Epithelial cell of proximal tubule (primary cell): ENCODE measurements around the gene GP1BA. TPM values are rescaled to one million over a fixed set of nuclear protein-coding genes. Genes with fewer than 3 reads are reported as not detected.

Experiments
- DNase-seq: peaks from one replicate; pipeline ENCODE4 v3.0.0-alpha.2; 2011; ENCODE audit warnings: low read depth
- H3K4me3 ChIP-seq: 2 replicates; pipeline ENCODE4 v1.5.1; 2011; ENCODE audit warnings: low read depth, mild to moderate bottlenecking, low read length
- CTCF ChIP-seq: conservative IDR thresholded peaks from 2 replicates; pipeline ENCODE4 v1.5.1; 2012; ENCODE audit warnings: low read depth, mild to moderate bottlenecking, low read length
- total RNA-seq: library from RNA; depleted of rRNA; stranded (reverse); fragments of >200 nt; gene quantifications from 2 replicates; pipeline ENCODE4 v1.2.3, GENCODE V29; 2015

Gene GP1BA
- total RNA-seq = not detected in 2 replicates

- no peak within 1 kb of the TSS for H3K4me3 ChIP-seq
- no peak for DNase-seq
- TF ChIP-seq CTCF = no peak
Measured at GRCh38 chr17:4931963-4932362, at the start of gene GP1BA. TSS of gene GP1BA (plus strand) at chr17:4932277. CDS start at chr17:4932605, 328 bp downstream.

DNA sequence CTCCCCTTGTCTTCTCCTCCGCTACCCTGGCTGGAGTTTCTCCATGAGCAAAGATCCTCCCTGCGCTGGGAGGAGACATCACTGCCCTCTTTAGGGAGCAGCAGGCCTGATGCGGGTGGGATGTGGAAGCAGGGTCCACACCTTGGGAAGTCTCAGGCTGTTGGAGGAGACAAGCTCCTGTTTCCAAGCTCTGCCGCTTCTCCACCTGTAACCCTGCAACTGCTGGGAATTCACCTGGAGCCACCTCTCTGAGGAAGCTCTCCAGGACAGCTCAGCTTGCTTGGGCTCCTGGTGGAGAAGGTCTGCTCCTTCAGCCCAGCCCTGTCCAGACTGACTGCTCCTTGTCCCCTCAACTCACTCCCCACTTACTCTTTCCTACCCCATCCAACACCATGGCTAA, 47.6 kb upstream of the GP1BA start:
- DNase-seq = no peak
- TF ChIP-seq CTCF = no peak
- no peak overlapping the region for H3K4me3 ChIP-seq

- TF ChIP-seq CTCF = no peak
- no peak for DNase-seq
- no peak overlapping the region for H3K4me3 ChIP-seq
Measured at GRCh38 chr17:4886830-4887229, 45.2 kb upstream of the GP1BA start.

- TF ChIP-seq CTCF = no peak
- no peak overlapping the region for H3K4me3 ChIP-seq
- DNase-seq = no peak
Measured at GRCh38 chr17:4887581-4887980, 44.5 kb upstream of the GP1BA start.

DNA sequence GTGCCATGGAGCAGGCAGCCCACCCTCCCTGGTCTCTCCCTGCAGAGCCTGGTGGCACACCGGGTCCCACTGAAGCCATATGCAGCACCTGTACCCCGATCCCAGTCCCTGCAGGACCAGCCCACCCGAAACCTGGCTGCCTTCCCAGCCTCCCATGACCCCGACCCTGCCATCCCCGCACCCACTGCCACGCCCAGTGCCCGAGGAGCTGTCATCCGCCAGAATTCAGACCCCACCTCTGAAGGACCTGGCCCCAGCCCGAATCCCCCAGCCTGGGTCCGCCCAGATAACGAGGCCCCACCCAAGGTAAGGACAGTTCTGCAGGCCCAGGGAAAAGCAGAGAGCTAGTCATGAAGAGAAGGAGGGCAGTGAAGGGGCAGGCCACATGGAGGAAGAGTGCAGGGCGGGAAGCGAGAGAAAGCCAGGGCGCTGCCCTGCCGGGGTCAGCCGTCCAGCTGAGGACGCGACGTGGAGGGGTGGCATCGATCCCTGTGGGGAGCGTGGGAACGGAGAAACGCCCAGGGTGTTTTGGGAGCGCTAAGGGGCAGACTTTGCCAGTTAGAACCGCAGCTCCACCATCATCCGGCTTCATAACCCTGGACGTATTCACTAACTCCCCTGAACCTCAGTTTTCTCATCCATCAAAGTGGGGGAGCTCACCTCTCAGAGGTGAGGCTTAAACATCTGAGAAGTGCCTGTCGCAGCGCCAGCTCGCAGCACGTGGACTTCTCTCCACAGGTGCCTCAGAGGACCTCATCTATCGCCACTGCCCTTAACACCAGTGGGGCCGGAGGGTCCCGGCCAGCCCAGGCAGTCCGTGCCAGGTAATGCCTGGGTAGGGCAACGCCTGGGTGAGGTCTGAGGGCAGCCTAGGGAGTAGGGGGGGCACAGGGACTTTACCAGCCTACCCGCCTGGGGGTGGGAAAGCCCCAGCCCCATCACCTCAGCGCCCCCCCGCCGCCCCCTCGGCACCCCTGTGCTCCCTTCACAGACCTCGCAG, 40.4 kb upstream of the GP1BA start:
- TF ChIP-seq CTCF = no peak

DNA sequence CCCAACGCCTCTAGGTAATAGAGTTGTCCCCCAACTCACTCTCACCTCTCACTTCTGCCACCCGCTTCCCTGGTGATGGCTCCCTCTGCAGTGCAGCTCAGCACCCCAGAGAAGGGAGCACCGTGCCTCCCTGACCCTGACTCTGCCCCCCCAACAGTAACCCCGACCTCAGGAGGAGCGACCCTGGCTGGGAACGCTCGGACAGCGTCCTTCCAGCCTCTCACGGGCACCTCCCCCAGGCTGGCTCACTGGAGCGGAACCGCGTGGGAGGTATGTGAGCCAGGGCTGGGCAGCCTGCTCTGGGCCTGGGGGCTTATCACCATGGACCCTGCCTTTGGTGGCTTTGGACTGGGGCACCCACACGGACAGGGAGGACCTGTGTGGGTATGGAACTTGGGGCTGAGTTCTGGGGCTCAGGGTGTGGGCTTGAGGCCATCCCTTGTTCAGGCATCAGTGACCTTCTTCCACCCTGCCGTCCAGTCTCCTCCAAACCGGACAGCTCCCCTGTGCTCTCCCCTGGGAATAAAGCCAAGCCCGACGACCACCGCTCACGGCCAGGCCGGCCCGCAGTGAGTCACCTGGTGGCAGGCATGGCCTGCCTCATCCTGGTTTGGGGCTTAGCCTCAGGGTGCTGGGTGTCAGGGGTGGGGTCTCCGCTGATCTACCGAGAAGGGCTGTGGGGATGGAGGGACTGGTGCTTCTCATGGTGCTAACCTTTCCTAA, 39.4 kb upstream of the GP1BA start:
- no peak for TF ChIP-seq CTCF
- H3K4me3 ChIP-seq = no peak overlapping the region
- DNase-seq = no peak

More for the DNA sequence above, 40.4 kb upstream of the GP1BA start:
- H3K4me3 ChIP-seq = no peak overlapping the region
- DNase-seq = no peak
